WTC11 (cell line): ENCODE measurements around the gene ZSWIM4. TPM values are rescaled to one million over a fixed set of nuclear protein-coding genes. Genes with fewer than 3 reads are reported as not detected.

Experiments used
- ATAC-seq: fragments of 200-7000 bp; cut with Tn5 transposase; 2 replicates; pipeline ENCODE4 v1.10.0; 2021; ENCODE audit warnings: mild to moderate bottlenecking, moderate library complexity
- CTCF ChIA-PET: fragments of 300-600 bp; sonication (Branson Sonifier 250); formaldehyde crosslinking; loops from one replicate; lab custom pipeline; 2021; ENCODE audit warnings: antibody characterized with exemption; lab: Charles Lee
- POLR2A ChIA-PET: fragments of 350-600 bp; sonication (Branson Sonifier 250); formaldehyde crosslinking; loops from one replicate; lab custom pipeline; 2021; ENCODE audit warnings: antibody characterized with exemption; lab: Charles Lee
- DNase-seq: peaks from one replicate; pipeline ENCODE4 v3.0.0; 2021; ENCODE audit warnings: low spot score
- H3K27ac Mint-ChIP-seq: 2 replicates; pipeline ENCODE4 v1.8.0; 2021; ENCODE audit warnings: mixed read lengths
- H3K27me3 Mint-ChIP-seq: 2 replicates; pipeline ENCODE4 v1.8.0; 2021; ENCODE audit warnings: low read depth, mild to moderate bottlenecking, moderate library complexity, mixed read lengths
- H3K36me3 Mint-ChIP-seq: 2 replicates; pipeline ENCODE4 v1.8.0; 2021; ENCODE audit warnings: mixed read lengths
- H3K4me1 Mint-ChIP-seq: 2 replicates; pipeline ENCODE4 v1.8.0; 2022; ENCODE audit warnings: mixed read lengths
- H3K4me3 Mint-ChIP-seq: 2 replicates; pipeline ENCODE4 v1.8.0; 2021; ENCODE audit warnings: mild to moderate bottlenecking, moderate library complexity, mixed read lengths
- H3K9me3 Mint-ChIP-seq: 2 replicates; pipeline ENCODE4 v1.8.0; 2021; ENCODE audit warnings: mixed read lengths
- E2F1 ChIP-seq: sonication (generic); formaldehyde crosslinking; IDR thresholded peaks from 2 replicates; pipeline ENCODE4 v1.8.0; 2022; ENCODE audit warnings: mild to moderate bottlenecking, missing genetic modification reagents
- E2F4 ChIP-seq: sonication (generic); formaldehyde crosslinking; IDR thresholded peaks from 2 replicates; pipeline ENCODE4 v1.8.1; 2022; ENCODE audit warnings: low read depth, mild to moderate bottlenecking, moderate library complexity, missing genetic modification reagents, borderline replicate concordance
- ELF4 ChIP-seq: sonication (generic); formaldehyde crosslinking; IDR thresholded peaks from 2 replicates; pipeline ENCODE4 v1.8.1; 2022; ENCODE audit warnings: low read depth, mild to moderate bottlenecking, moderate library complexity, missing genetic modification reagents
- EMX1 ChIP-seq: fragments of 250-450 bp; sonication (Bioruptor Pico); IDR thresholded peaks from 2 replicates; pipeline ENCODE4 v1.8.0; 2021; ENCODE audit warnings: mild to moderate bottlenecking
- FOXJ3 ChIP-seq: sonication (generic); formaldehyde crosslinking; IDR thresholded peaks from 2 replicates; pipeline ENCODE4 v1.9.0; 2021; ENCODE audit warnings: missing genetic modification reagents, mild to moderate bottlenecking, borderline replicate concordance
- FOXP4 ChIP-seq: sonication (generic); formaldehyde crosslinking; IDR thresholded peaks from 2 replicates; pipeline ENCODE4 v1.8.0; 2022; ENCODE audit warnings: mild to moderate bottlenecking, missing genetic modification reagents
- GRHL2 ChIP-seq: fragments of 250-450 bp; sonication (Bioruptor Pico); IDR thresholded peaks from 2 replicates; pipeline ENCODE4 v1.8.0; 2022; ENCODE audit warnings: mild to moderate bottlenecking, moderate library complexity; ENCODE audit not compliant: insufficient replicate concordance, severe bottlenecking
- GTF2I ChIP-seq: fragments of 250-450 bp; sonication (Bioruptor Pico); conservative IDR thresholded peaks from 2 replicates; pipeline ENCODE4 v1.4.0; 2021; ENCODE audit warnings: mild to moderate bottlenecking
- HMGA2 ChIP-seq: fragments of 250-450 bp; sonication (Bioruptor Pico); IDR thresholded peaks from 2 replicates; pipeline ENCODE4 v1.4.0; 2021; ENCODE audit warnings: mild to moderate bottlenecking, moderate library complexity
- IRF2 ChIP-seq: sonication (generic); formaldehyde crosslinking; IDR thresholded peaks from 2 replicates; pipeline ENCODE4 v1.8.0; 2022; ENCODE audit warnings: low read depth, missing genetic modification reagents, borderline replicate concordance
- KAT7 ChIP-seq: sonication (generic); formaldehyde crosslinking; IDR thresholded peaks from 2 replicates; pipeline ENCODE4 v1.8.1; 2023; ENCODE audit warnings: missing genetic modification reagents, mild to moderate bottlenecking, borderline replicate concordance
- MYBL2 ChIP-seq: sonication (generic); formaldehyde crosslinking; IDR thresholded peaks from 2 replicates; pipeline ENCODE4 v1.8.1; 2023; ENCODE audit warnings: mild to moderate bottlenecking, moderate library complexity, missing genetic modification reagents
- NFYB ChIP-seq: sonication (generic); formaldehyde crosslinking; conservative IDR thresholded peaks from 2 replicates; pipeline ENCODE4 v1.8.0; 2022; ENCODE audit warnings: low read depth, missing genetic modification reagents
- OVOL2 ChIP-seq: fragments of 250-450 bp; sonication (Bioruptor Pico); IDR thresholded peaks from 2 replicates; pipeline ENCODE4 v1.9.0; 2021; ENCODE audit warnings: mild to moderate bottlenecking, borderline replicate concordance
- PRRX2 ChIP-seq: fragments of 250-450 bp; sonication (Bioruptor Pico); IDR thresholded peaks from 2 replicates; pipeline ENCODE4 v1.8.0; 2021; ENCODE audit warnings: mild to moderate bottlenecking
- TEAD1 ChIP-seq: sonication (generic); formaldehyde crosslinking; IDR thresholded peaks from 2 replicates; pipeline ENCODE4 v1.8.0; 2022; ENCODE audit warnings: mild to moderate bottlenecking, missing genetic modification reagents
- USF2 ChIP-seq: sonication (generic); formaldehyde crosslinking; IDR thresholded peaks from 2 replicates; pipeline ENCODE4 v1.8.1; 2023; ENCODE audit warnings: mild to moderate bottlenecking, missing genetic modification reagents, moderate library complexity
- ZBTB21 ChIP-seq: sonication (generic); formaldehyde crosslinking; IDR thresholded peaks from 2 replicates; pipeline ENCODE4 v1.8.1; 2023; ENCODE audit warnings: mild to moderate bottlenecking, missing genetic modification reagents, borderline replicate concordance
- ZBTB43 ChIP-seq: sonication (generic); formaldehyde crosslinking; IDR thresholded peaks from 2 replicates; pipeline ENCODE4 v1.8.1; 2023; ENCODE audit warnings: mild to moderate bottlenecking, missing genetic modification reagents
- ZNF396 ChIP-seq: fragments of 250-450 bp; sonication (Bioruptor Pico); IDR thresholded peaks from 2 replicates; pipeline ENCODE4 v1.8.0; 2021; ENCODE audit warnings: mild to moderate bottlenecking, moderate library complexity, borderline replicate concordance
- total RNA-seq: library from RNA; stranded (reverse); gene quantifications from 3 replicates; pipeline ENCODE4 v1.2.3, GENCODE V29; 2021

ZSWIM4 gene
- total RNA-seq, 1 experiment from 2014 or later, result 33.4 TPM

GRCh38 chr19:13794398-13794756, 866 bp upstream of the ZSWIM4 start:
- DNase-seq (no peak), ATAC-seq (no peak)
- H3K36me3 Mint-ChIP-seq, result no peaks in the 10 kb centered on the region
- peaks cover 16% of the 10 kb centered on the region for H3K4me1 Mint-ChIP-seq
- H3K4me3 Mint-ChIP-seq, result peak overlapping the region; percentile 77
- no peaks in the 10 kb centered on the region for H3K27me3 Mint-ChIP-seq
- ChIA-PET CTCF (interaction anchor here (0.6 to 3.6 kb wide), 7 partner anchors 8 to 71 kb away, joined by 3 to 28 read pairs (median 5); a partner anchor contains a TSS), POLR2A (interaction anchor here (1.5 to 3.0 kb wide), 5 partner anchors 10 to 52 kb away, joined by 3 to 19 read pairs (median 11); a partner anchor contains a TSS)
- H3K9me3 Mint-ChIP-seq, result no peaks in the 10 kb centered on the region
- H3K27ac Mint-ChIP-seq, result peak overlapping the region; percentile 98
- no peak for TF ChIP-seq ZNF396 (CRISPR knock-in tag)
- no peak for TF ChIP-seq OVOL2 (CRISPR knock-in tag)
- no peak for TF ChIP-seq TEAD1 (CRISPR knock-in tag)
- no peak for TF ChIP-seq FOXP4 (CRISPR knock-in tag)
- no peak for TF ChIP-seq KAT7 (CRISPR knock-in tag)
- no peak for TF ChIP-seq ELF4 (CRISPR knock-in tag)

GRCh38 chr19:13795595-13796300, 505 bp downstream of the ZSWIM4 start:
- CTCF ChIA-PET, result interaction anchor here (0.5 to 4.0 kb wide), 14 partner anchors 9 to 276 kb away, joined by 3 to 28 read pairs (median 5); partner anchors contain the start of gene MISP3
- POLR2A ChIA-PET, result interaction anchor here (0.6 to 3.0 kb wide), 13 partner anchors 9 to 142 kb away, joined by 3 to 19 read pairs (median 6); partner anchors contain the start of gene PODNL1
- Mint-ChIP-seq H3K36me3 (0 out of 2 replicates have a peak, but pooled peaks cover 3% of the 10 kb centered on the region), H3K27me3 (no peaks in the 10 kb centered on the region), H3K9me3 (no peaks in the 10 kb centered on the region), H3K27ac (peak overlapping the region; percentile 96), H3K4me3 (peak overlapping the region; percentile 92)
- ATAC-seq (peak; percentile 4), DNase-seq (peak; percentile 46)
- TF ChIP-seq E2F1 (CRISPR knock-in tag) (no peak), IRF2 (no peak), PRRX2 (CRISPR knock-in tag) (no peak), USF2 (CRISPR knock-in tag) (no peak), GRHL2 (no peak)
- TF ChIP-seq, all 79 proteins: peak for 0
- peaks cover 16% of the 10 kb centered on the region for H3K4me1 Mint-ChIP-seq

GRCh38 chr19:13796301-13797057, 1.2 kb downstream of the ZSWIM4 start:
- POLR2A ChIA-PET, result interaction anchor here (0.7 to 3.0 kb wide), 7 partner anchors 8 to 66 kb away, joined by 3 to 19 read pairs (median 6); no protein-coding TSS in a partner anchor
- Mint-ChIP-seq H3K9me3 (no peaks in the 10 kb centered on the region), H3K4me1 (peaks cover 16% of the 10 kb centered on the region), H3K27me3 (no peaks in the 10 kb centered on the region), H3K36me3 (peaks cover 10% of the 10 kb centered on the region), H3K4me3 (peak overlapping the region; percentile 92), H3K27ac (peak overlapping the region; percentile 96)
- ATAC-seq (peak; percentile 7; the same call in 1 of the 2 replicates), DNase-seq (peak; percentile 68)
- CTCF ChIA-PET, result interaction anchor here (0.5 to 4.0 kb wide), 10 partner anchors 8 to 276 kb away, joined by 3 to 28 read pairs (median 3); partner anchors contain the start of gene MISP3
- TF ChIP-seq GTF2I (no peak), E2F4 (no peak), USF2 (CRISPR knock-in tag) (no peak), ZBTB21 (CRISPR knock-in tag) (no peak), EMX1 (no peak), NFYB (no peak), HMGA2 (CRISPR knock-in tag) (no peak), KAT7 (CRISPR knock-in tag) (no peak), MYBL2 (CRISPR knock-in tag) (no peak), ZBTB43 (CRISPR knock-in tag) (no peak), FOXJ3 (CRISPR knock-in tag) (no peak)
